Measurements from ENCODE around the gene IKZF2. TPM values are rescaled to one million over a fixed set of nuclear protein-coding genes. Genes with fewer than 3 reads are reported as not detected.

The IKZF2 gene
- total and polyA plus RNA-seq, 10 of the 15 experiments (the other 5 are each of a cell fraction or from before 2014, with no cell fraction given), result 15.2 to 266 (median 87.2) TPM

DNA sequence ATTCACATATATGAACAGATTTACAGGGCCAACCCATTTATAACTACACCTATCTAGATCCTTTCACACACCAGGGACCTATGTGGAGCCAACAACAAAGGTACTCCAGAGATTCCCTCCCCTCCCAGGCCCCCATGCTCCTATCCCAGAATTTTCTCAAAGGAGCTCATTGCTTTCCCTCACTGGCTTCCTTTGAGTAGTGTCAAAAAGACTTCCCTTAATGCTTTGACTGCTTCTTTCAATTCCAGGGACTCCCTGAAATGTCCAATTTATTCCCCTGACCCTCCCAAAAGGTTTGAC, 46.6 kb downstream of the IKZF2 start (continued):
- TF ChIP-seq NFYA (IDR thresholded peaks at IDR 0.05; ENCODE audit: borderline replicate concordance, low read depth, low read length) (no peak), EED (IDR thresholded peaks at IDR 0.05; ENCODE audit: low read depth) (no peak)
- TF ChIP-seq, protein P1, sequence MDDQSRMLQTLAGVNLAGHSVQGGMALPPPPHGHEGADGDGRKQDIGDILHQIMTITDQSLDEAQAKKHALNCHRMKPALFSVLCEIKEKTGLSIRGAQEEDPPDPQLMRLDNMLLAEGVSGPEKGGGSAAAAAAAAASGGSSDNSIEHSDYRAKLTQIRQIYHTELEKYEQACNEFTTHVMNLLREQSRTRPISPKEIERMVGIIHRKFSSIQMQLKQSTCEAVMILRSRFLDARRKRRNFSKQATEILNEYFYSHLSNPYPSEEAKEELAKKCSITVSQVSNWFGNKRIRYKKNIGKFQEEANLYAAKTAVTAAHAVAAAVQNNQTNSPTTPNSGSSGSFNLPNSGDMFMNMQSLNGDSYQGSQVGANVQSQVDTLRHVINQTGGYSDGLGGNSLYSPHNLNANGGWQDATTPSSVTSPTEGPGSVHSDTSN (IDR thresholded peaks at IDR 0.05; ENCODE audit: insufficient replicate concordance, low read depth, low read length), result no peak
- TF ChIP-seq, protein P2, sequence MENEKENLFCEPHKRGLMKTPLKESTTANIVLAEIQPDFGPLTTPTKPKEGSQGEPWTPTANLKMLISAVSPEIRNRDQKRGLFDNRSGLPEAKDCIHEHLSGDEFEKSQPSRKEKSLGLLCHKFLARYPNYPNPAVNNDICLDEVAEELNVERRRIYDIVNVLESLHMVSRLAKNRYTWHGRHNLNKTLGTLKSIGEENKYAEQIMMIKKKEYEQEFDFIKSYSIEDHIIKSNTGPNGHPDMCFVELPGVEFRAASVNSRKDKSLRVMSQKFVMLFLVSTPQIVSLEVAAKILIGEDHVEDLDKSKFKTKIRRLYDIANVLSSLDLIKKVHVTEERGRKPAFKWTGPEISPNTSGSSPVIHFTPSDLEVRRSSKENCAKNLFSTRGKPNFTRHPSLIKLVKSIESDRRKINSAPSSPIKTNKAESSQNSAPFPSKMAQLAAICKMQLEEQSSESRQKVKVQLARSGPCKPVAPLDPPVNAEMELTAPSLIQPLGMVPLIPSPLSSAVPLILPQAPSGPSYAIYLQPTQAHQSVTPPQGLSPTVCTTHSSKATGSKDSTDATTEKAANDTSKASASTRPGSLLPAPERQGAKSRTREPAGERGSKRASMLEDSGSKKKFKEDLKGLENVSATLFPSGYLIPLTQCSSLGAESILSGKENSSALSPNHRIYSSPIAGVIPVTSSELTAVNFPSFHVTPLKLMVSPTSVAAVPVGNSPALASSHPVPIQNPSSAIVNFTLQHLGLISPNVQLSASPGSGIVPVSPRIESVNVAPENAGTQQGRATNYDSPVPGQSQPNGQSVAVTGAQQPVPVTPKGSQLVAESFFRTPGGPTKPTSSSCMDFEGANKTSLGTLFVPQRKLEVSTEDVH (IDR thresholded peaks at IDR 0.05; ENCODE audit: low read depth, partially characterized antibody), result no peak

DNA sequence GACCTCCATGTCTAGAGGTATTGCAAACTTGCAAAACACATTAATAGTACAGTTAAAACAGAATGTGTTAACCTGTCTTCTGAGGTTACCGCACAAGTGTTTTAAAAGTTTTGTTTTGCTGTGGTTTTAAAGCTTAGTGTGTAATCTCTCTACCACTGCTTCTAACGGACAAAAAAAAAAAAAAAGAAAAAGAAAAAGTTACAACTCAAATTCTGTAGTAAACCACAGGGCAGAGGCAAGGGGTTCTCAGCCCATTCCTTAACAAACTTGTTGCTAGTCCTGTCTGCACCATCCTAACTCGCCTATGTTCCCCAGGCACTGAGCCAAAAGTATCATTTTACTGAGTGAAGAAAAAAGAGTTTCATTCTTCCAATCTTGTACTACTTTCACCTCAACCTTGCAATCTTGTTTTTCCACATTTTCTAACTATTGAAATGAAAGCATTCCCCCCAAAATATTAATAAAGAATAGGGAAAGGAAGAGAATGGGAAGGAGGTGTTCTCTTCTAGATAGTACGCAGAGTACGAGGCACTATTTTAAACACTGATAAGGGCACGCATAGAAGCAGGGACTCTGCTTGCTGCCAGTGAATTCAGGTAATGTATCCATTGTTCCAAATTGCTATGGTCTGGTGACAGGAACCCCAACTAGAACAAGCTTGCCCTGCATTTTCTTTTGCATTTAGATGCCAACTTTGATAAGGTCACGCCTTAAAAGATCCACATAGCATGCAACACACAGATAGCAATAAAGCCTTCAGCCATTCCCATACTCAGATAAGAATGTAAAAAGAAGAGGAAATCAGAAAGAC, 47.1 kb downstream of the IKZF2 start:
- Histone ChIP-seq H3K9ac (ENCODE audit: control insufficient read depth, insufficient read depth, low read length) (0 out of 2 replicates have a peak overlapping the region, but pooled peaks have one; percentile 19), H3K36me3 (ENCODE audit: control insufficient read depth in 2 of 2, insufficient read depth in 2 of 2, low read length in 1 of 2) (peaks cover 0 to 3% of the 10 kb centered on the region in 2 experiments; a peak in 3 of 4 replicates), H3K4me3 (0 out of 2 replicates have a peak overlapping the region, but pooled peaks have one; percentile 3), H3K27me3 (replicated peaks in 1 of 2; ENCODE audit: control insufficient read depth in 2 of 2, insufficient read depth in 2 of 2, low read length in 1 of 2) (no peaks in the 10 kb centered on the region), H4K20me1 (ENCODE audit: control insufficient read depth, insufficient read depth) (0 out of 2 replicates have a peak, but pooled peaks cover 2% of the 10 kb centered on the region), H3K79me2 (ENCODE audit: control insufficient read depth, insufficient read depth, low read length) (peaks cover 95% of the 10 kb centered on the region), H3K9me3 (replicated peaks; ENCODE audit: control insufficient read depth, insufficient read depth, low read length) (peaks cover 5% of the 10 kb centered on the region; the same call in 2 of the 3 replicates), H2AFZ (ENCODE audit: control insufficient read depth, low read depth, low read length) (no peak overlapping the region; the same call in 1 of the 2 replicates), H3K27ac (ENCODE audit: control insufficient read depth, insufficient read depth) (no peak overlapping the region), H3K4me1 (ENCODE audit: control insufficient read depth, insufficient read depth, low read length) (no peaks in the 10 kb centered on the region; the same call in 1 of the 2 replicates), H3K4me2 (ENCODE audit: control insufficient read depth, insufficient read depth) (peak overlapping the region; percentile 41; the same call in 1 of the 2 replicates)
- SMC1A ChIA-PET (ENCODE audit: uncharacterized antibody, unreplicated experiment), result interaction anchor here (0.6 to 6.0 kb wide), 17 partner anchors 9 to 328 kb away, joined by 3 to 34 read pairs (median 4); no protein-coding TSS in a partner anchor
- FAIRE-seq (no peak), ATAC-seq (peak; percentile 57), DNase-seq (ENCODE audit: low read depth, low spot score) (no peak)
- intact Hi-C loops (cut with micrococcal nuclease; ENCODE audit: unreplicated experiment), result no loop called here
- RAD21 ChIA-PET (ENCODE audit: unreplicated experiment), result interaction anchor here (0.7 to 1.7 kb wide), 10 partner anchors 11 to 327 kb away, joined by 3 to 7 read pairs (median 4); no protein-coding TSS in a partner anchor
- BruUV-seq (replicated peaks), result no TSS peak
- CTCF ChIA-PET, result interaction anchor here (0.7 to 1.6 kb wide), 5 partner anchors 9 to 109 kb away, joined by 3 to 6 read pairs (median 3); no protein-coding TSS in a partner anchor
- 68% methylated on average over 6 of the region's 7 CpGs for WGBS (ENCODE audit: insufficient coverage, insufficient replicate concordance, low lambda C conversion rate, missing lambda C conversion rate)
- in situ Hi-C loops (cut with MboI), result no loop called here
- POLR2A ChIA-PET, result interaction anchor here (0.6 to 1.9 kb wide), 6 partner anchors 11 to 252 kb away, joined by 3 to 6 read pairs (median 4); no protein-coding TSS in a partner anchor
- TF ChIP-seq PML (IDR thresholded peaks at IDR 0.05; ENCODE audit: low read length) (no peak), ZNF384 (IDR thresholded peaks at IDR 0.05; ENCODE audit: borderline replicate concordance, low read depth, low read length) (peak; percentile 55; the same call in 1 of the 2 replicates), RUNX3 (IDR thresholded peaks at IDR 0.05; ENCODE audit: low read length) (peak; percentile 67), TAF1 (IDR thresholded peaks at IDR 0.05; ENCODE audit: borderline replicate concordance, low read depth, low read length) (no peak), IKZF2 (IDR thresholded peaks at IDR 0.05) (no peak), EZH2 (IDR thresholded peaks at IDR 0.05; ENCODE audit: borderline replicate concordance, control insufficient read depth, low read depth, low read length) (no peak), BHLHE40 (IDR thresholded peaks at IDR 0.05; ENCODE audit: borderline replicate concordance in 1 of 2, low read depth in 2 of 2, low read length in 1 of 2) (no peak)
- TF ChIP-seq, protein P3, sequence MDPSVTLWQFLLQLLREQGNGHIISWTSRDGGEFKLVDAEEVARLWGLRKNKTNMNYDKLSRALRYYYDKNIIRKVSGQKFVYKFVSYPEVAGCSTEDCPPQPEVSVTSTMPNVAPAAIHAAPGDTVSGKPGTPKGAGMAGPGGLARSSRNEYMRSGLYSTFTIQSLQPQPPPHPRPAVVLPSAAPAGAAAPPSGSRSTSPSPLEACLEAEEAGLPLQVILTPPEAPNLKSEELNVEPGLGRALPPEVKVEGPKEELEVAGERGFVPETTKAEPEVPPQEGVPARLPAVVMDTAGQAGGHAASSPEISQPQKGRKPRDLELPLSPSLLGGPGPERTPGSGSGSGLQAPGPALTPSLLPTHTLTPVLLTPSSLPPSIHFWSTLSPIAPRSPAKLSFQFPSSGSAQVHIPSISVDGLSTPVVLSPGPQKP (IDR thresholded peaks at IDR 0.05; ENCODE audit: low read depth, low read length), result no peak
- TF ChIP-seq, protein P4, sequence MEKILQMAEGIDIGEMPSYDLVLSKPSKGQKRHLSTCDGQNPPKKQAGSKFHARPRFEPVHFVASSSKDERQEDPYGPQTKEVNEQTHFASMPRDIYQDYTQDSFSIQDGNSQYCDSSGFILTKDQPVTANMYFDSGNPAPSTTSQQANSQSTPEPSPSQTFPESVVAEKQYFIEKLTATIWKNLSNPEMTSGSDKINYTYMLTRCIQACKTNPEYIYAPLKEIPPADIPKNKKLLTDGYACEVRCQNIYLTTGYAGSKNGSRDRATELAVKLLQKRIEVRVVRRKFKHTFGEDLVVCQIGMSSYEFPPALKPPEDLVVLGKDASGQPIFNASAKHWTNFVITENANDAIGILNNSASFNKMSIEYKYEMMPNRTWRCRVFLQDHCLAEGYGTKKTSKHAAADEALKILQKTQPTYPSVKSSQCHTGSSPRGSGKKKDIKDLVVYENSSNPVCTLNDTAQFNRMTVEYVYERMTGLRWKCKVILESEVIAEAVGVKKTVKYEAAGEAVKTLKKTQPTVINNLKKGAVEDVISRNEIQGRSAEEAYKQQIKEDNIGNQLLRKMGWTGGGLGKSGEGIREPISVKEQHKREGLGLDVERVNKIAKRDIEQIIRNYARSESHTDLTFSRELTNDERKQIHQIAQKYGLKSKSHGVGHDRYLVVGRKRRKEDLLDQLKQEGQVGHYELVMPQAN (conservative IDR thresholded peaks at IDR 0.05), result no peak

Measured in GM12878 (cell line).